HepG2 (cell line): ENCODE results near the gene MLLT10. TPM values are rescaled to one million over a fixed set of nuclear protein-coding genes. Genes with fewer than 3 reads are reported as not detected.

Experiments used
- GLMP ChIP-seq: sonication (generic); formaldehyde crosslinking; IDR thresholded peaks from 2 replicates; pipeline ENCODE4 v1.9.0; 2021; ENCODE audit warnings: missing genetic modification reagents, mild to moderate bottlenecking, borderline replicate concordance
- GMEB1 ChIP-seq: sonication (generic); formaldehyde crosslinking; IDR thresholded peaks from 2 replicates; pipeline ENCODE4 v1.5.1; 2020; ENCODE audit warnings: missing genetic modification reagents, mild to moderate bottlenecking, borderline replicate concordance
- JUND ChIP-seq: sonication (generic); formaldehyde crosslinking; IDR thresholded peaks from 2 replicates; pipeline ENCODE4 v1.8.0; 2022; ENCODE audit warnings: mild to moderate bottlenecking, missing genetic modification reagents
- SCMH1 ChIP-seq: sonication (generic); formaldehyde crosslinking; IDR thresholded peaks from 2 replicates; pipeline ENCODE4 v1.9.0; 2021; ENCODE audit warnings: missing genetic modification reagents, mild to moderate bottlenecking, borderline replicate concordance
- TBX2 ChIP-seq: sonication (generic); formaldehyde crosslinking; IDR thresholded peaks from 2 replicates; pipeline ENCODE4 v1.5.0; 2020; ENCODE audit warnings: missing genetic modification reagents, mild to moderate bottlenecking, borderline replicate concordance
- ZNF260 ChIP-seq: sonication (generic); formaldehyde crosslinking; IDR thresholded peaks from 2 replicates; pipeline ENCODE4 v1.4.0; 2020; ENCODE audit warnings: missing genetic modification reagents, low read depth, mild to moderate bottlenecking, borderline replicate concordance
- ZNF446 ChIP-seq: sonication (generic); formaldehyde crosslinking; IDR thresholded peaks from 2 replicates; pipeline ENCODE4 v1.5.0; 2020; ENCODE audit warnings: mild to moderate bottlenecking, missing genetic modification reagents
- ZNF598 ChIP-seq: sonication (generic); formaldehyde crosslinking; IDR thresholded peaks from 2 replicates; pipeline ENCODE4 v1.5.1; 2020; ENCODE audit warnings: mild to moderate bottlenecking, missing genetic modification reagents, borderline replicate concordance
- ZNF878 ChIP-seq: sonication (generic); formaldehyde crosslinking; IDR thresholded peaks from 2 replicates; pipeline ENCODE4 v1.8.1; 2023; ENCODE audit warnings: mild to moderate bottlenecking, missing genetic modification reagents, moderate library complexity
- ZSCAN31 ChIP-seq: sonication (generic); formaldehyde crosslinking; IDR thresholded peaks from 2 replicates; pipeline ENCODE4 v1.5.0; 2020; ENCODE audit warnings: low read depth, mild to moderate bottlenecking, missing genetic modification reagents
- polyA plus RNA-seq, 8 experiments: library from polyadenylated mRNA; depleted of rRNA in 3 of 8; stranded (reverse) in 7 of 8; unstranded in 1 of 8; fragments of >200 nt; fragmentation: Illumina TruSeq in 4 of 8; extraction: Trizol in 4 of 8; gene quantifications; 2 replicates each; pipeline versions ENCODE4 v1.2.1 to v1.2.3, GENCODE V29; 2011 to 2016; ENCODE audit warnings: low read depth in 4 of 8, missing spikeins in 1 of 8, mixed read lengths in 1 of 8; ENCODE audit not compliant: insufficient read depth in 1 of 8
- total RNA-seq, 5 experiments: library from RNA; depleted of rRNA; stranded (reverse); fragments of >200 nt; fragmentation: Illumina TruSeq; extraction: Trizol; gene quantifications; 2 replicates each; pipeline ENCODE4 v1.2.3, GENCODE V29; 2016; ENCODE audit warnings: low read depth in 1 of 5
- TF ChIP-seq, protein P1 (sequence below): sonication (generic); formaldehyde crosslinking; IDR thresholded peaks from 2 replicates; pipeline ENCODE4 v1.5.1; 2020; ENCODE audit warnings: mild to moderate bottlenecking, missing genetic modification reagents
- TF ChIP-seq, protein P2 (sequence below): sonication (generic); formaldehyde crosslinking; IDR thresholded peaks from one replicate; pipeline ENCODE4 v1.5.1; 2020; ENCODE audit warnings: mild to moderate bottlenecking, missing genetic modification reagents; ENCODE audit errors: not compliant biosample characterization

MLLT10 gene
- total and polyA plus RNA-seq, 2 of the 13 experiments (the other 11 are each of a cell fraction or from before 2014, with no cell fraction given): 51.3 to 84.1 TPM

- TF ChIP-seq GMEB1 (CRISPR knock-in tag) (0 out of 2 replicates have a peak, but pooled peaks have one; percentile 40), ZSCAN31 (CRISPR knock-in tag) (no peak), GLMP (no peak), ZNF260 (no peak), ZNF446 (0 out of 2 replicates have a peak, but pooled peaks have one; percentile 32), ZNF878 (no peak), TBX2 (CRISPR knock-in tag) (peak; percentile 34; the same call in 1 of the 2 replicates), ZNF598 (CRISPR knock-in tag) (peak; percentile 56; the same call in 1 of the 2 replicates), SCMH1 (no peak), JUND (CRISPR knock-in tag) (no peak)
- TF ChIP-seq, protein P1, sequence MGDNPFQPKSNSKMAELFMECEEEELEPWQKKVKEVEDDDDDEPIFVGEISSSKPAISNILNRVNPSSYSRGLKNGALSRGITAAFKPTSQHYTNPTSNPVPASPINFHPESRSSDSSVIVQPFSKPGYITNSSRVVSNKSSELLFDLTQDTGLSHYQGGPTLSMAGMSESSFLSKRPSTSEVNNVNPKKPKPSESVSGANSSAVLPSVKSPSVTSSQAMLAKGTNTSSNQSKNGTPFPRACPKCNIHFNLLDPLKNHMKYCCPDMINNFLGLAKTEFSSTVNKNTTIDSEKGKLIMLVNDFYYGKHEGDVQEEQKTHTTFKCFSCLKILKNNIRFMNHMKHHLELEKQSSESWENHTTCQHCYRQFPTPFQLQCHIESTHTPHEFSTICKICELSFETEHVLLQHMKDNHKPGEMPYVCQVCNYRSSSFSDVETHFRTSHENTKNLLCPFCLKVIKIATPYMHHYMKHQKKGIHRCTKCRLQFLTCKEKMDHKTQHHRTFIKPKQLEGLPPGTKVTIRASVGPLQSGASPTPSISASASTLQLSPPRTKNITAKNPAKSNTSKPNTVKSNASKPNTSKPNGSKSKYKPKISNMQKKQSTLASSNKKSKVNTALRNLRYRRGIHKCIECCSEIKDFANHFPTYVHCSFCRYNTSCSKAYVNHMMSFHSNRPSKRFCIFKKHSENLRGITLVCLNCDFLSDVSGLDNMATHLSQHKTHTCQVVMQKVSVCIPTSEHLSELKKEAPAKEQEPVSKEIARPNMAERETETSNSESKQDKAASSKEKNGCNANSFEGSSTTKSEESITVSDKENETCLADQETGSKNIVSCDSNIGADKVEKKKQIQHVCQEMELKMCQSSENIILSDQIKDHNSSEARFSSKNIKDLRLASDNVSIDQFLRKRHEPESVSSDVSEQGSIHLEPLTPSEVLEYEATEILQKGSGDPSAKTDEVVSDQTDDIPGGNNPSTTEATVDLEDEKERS: no peak
- TF ChIP-seq, protein P2, sequence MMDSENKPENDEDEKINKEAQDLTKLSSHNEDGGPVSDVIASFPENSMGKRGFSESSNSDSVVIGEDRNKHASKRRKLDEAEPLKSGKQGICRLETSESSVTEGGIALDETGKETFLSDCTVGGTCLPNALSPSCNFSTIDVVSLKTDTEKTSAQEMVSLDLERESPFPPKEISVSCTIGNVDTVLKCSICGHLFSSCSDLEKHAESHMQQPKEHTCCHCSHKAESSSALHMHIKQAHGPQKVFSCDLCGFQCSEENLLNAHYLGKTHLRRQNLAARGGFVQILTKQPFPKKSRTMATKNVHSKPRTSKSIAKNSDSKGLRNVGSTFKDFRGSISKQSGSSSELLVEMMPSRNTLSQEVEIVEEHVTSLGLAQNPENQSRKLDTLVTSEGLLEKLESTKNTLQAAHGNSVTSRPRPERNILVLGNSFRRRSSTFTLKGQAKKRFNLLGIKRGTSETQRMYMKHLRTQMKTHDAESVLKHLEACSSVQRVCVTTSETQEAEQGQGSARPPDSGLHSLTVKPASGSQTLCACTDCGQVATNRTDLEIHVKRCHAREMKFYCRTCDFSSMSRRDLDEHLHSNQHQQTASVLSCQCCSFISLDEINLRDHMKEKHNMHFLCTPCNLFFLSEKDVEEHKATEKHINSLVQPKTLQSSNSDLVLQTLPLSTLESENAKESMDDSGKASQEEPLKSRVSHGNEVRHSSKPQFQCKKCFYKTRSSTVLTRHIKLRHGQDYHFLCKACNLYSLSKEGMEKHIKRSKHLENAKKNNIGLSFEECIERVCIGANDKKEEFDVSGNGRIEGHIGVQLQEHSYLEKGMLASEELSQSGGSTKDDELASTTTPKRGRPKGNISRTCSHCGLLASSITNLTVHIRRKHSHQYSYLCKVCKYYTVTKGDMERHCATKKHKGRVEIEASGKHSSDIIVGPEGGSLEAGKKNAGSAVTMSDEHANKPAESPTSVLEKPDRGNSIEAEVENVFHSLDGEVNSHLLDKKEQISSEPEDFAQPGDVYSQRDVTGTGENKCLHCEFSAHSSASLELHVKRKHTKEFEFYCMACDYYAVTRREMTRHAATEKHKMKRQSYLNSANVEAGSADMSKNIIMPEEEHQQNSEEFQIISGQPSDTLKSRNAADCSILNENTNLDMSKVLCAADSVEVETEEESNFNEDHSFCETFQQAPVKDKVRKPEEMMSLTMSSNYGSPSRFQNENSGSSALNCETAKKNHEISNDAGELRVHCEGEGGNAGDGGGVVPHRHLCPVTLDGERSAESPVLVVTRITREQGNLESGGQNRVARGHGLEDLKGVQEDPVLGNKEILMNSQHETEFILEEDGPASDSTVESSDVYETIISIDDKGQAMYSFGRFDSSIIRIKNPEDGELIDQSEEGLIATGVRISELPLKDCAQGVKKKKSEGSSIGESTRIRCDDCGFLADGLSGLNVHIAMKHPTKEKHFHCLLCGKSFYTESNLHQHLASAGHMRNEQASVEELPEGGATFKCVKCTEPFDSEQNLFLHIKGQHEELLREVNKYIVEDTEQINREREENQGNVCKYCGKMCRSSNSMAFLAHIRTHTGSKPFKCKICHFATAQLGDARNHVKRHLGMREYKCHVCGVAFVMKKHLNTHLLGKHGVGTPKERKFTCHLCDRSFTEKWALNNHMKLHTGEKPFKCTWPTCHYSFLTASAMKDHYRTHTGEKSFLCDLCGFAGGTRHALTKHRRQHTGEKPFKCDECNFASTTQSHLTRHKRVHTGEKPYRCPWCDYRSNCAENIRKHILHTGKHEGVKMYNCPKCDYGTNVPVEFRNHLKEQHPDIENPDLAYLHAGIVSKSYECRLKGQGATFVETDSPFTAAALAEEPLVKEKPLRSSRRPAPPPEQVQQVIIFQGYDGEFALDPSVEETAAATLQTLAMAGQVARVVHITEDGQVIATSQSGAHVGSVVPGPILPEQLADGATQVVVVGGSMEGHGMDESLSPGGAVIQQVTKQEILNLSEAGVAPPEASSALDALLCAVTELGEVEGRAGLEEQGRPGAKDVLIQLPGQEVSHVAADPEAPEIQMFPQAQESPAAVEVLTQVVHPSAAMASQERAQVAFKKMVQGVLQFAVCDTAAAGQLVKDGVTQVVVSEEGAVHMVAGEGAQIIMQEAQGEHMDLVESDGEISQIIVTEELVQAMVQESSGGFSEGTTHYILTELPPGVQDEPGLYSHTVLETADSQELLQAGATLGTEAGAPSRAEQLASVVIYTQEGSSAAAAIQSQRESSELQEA (CRISPR knock-in tag): no peak
Measured at GRCh38 chr10:21517134-21518031, 16.6 kb upstream of the MLLT10 start (continued).
